NCI-H187 (cell line): ENCODE measurements around the gene B4GALT1.
"Not testable (repeated sequence)": the region's sequence is repeated elsewhere in the genome, so short reads cannot be mapped to it uniquely, and the experiment has no call there.

ENCODE experiments used
- DNase-seq, 2 experiments: peaks; one replicate each; lab custom pipeline; 2025; lab: John Stamatoyannopoulos, UW

Gene B4GALT1

GRCh38 chr9:33161589-33162132 lies 5.5 kb downstream of the B4GALT1 start:
- DNase-seq, result no peak

- no peak for DNase-seq
Measured at GRCh38 chr9:33161011-33161588, 6.0 kb downstream of the B4GALT1 start.

GRCh38 chr9:33160446-33160845 lies 6.7 kb downstream of the B4GALT1 start:
- not testable (repeated sequence) for DNase-seq

GRCh38 chr9:33159777-33160127 lies 7.4 kb downstream of the B4GALT1 start:
- DNase-seq, result no peak

GRCh38 chr9:33158843-33159776 lies 8.0 kb downstream of the B4GALT1 start:
- DNase-seq, result no peak

GRCh38 chr9:33157960-33158842 lies 8.9 kb downstream of the B4GALT1 start:
- no peak for DNase-seq

GRCh38 chr9:33155393-33155792 lies 11.7 kb downstream of the B4GALT1 start:
- no peak for DNase-seq

GRCh38 chr9:33154371-33154770 lies 12.8 kb downstream of the B4GALT1 start:
- DNase-seq, result no peak

GRCh38 chr9:33153666-33154065 lies 13.5 kb downstream of the B4GALT1 start:
- no peak for DNase-seq

GRCh38 chr9:33153001-33153400 lies 14.1 kb downstream of the B4GALT1 start:
- DNase-seq, result no peak

- no peak for DNase-seq
Measured at GRCh38 chr9:33151601-33152000, 15.5 kb downstream of the B4GALT1 start.

GRCh38 chr9:33151007-33151557 lies 16.1 kb downstream of the B4GALT1 start:
- no peak for DNase-seq

GRCh38 chr9:33148367-33149014 lies 18.6 kb downstream of the B4GALT1 start:
- DNase-seq, result no peak

- no peak for DNase-seq
Measured at GRCh38 chr9:33147416-33148169, 19.5 kb downstream of the B4GALT1 start.

- DNase-seq, result no peak
Measured at GRCh38 chr9:33146298-33146697, 20.8 kb downstream of the B4GALT1 start.

- DNase-seq, result no peak
Measured at GRCh38 chr9:33144551-33144950, 22.6 kb downstream of the B4GALT1 start.

GRCh38 chr9:33143241-33143661 lies 23.9 kb downstream of the B4GALT1 start:
- DNase-seq, result no peak

- no peak for DNase-seq
Measured at GRCh38 chr9:33142535-33142934, 24.6 kb downstream of the B4GALT1 start.

GRCh38 chr9:33140401-33141360 lies 26.5 kb downstream of the B4GALT1 start:
- no peak for DNase-seq
